ENCODE results near the gene CELSR2. TPM values are rescaled to one million over a fixed set of nuclear protein-coding genes. Genes with fewer than 3 reads are reported as not detected.

CELSR2 gene
- total and polyA plus RNA-seq, 2 of the 8 experiments (the other 6 are each of a cell fraction or from before 2014, with no cell fraction given): 12.0 to 27.7 TPM

GRCh38 chr1:109298666-109299557, 49.6 kb downstream of the CELSR2 start:
- ChIA-PET CTCF (ENCODE audit: partially characterized antibody) (interaction anchor here (0.6 to 4.6 kb wide), 3 partner anchors 8 to 1510 kb away, joined by 3 to 34 read pairs (median 4); partner anchors contain the start of gene MYBPHL), POLR2A (ENCODE audit: partially characterized antibody) (no interaction called here)
- TF ChIP-seq TAF1 (IDR thresholded peaks at IDR 0.05; ENCODE audit: low read depth, low read length) (no peak), PHF8 (conservative IDR thresholded peaks at IDR 0.05; ENCODE audit: low read depth, low read length) (no peak), NANOG (IDR thresholded peaks at IDR 0.05; ENCODE audit: insufficient read depth, low read depth, low read length, poor library complexity, severe bottlenecking) (no peak), SP1 (IDR thresholded peaks at IDR 0.05; ENCODE audit: low read depth, low read length) (no peak), EGR1 (IDR thresholded peaks at IDR 0.05; ENCODE audit: borderline replicate concordance, low read depth, low read length) (no peak), SP4 (IDR thresholded peaks at IDR 0.05; ENCODE audit: low read length) (no peak), POLR2AphosphoS5 (IDR thresholded peaks at IDR 0.05; ENCODE audit: low read depth, low read length) (no peak)
- Histone ChIP-seq H3K4me1 (replicated peaks in 1 of 4; ENCODE audit: control insufficient read depth in 3 of 4, insufficient read depth in 4 of 4, low read length in 3 of 4) (peaks cover 0 to 4% (median 0%) of the 10 kb centered on the region in 4 experiments; a peak in 1 of 7 replicates), H3K79me1 (ENCODE audit: low read depth, low read length) (no peaks in the 10 kb centered on the region), H3K23ac (ENCODE audit: insufficient read length) (no peak overlapping the region), H4K5ac (ENCODE audit: insufficient read length, low read depth, low read length) (no peak overlapping the region), H2BK5ac (ENCODE audit: low read depth, low read length) (no peak overlapping the region), H4K20me1 (replicated peaks in 1 of 2; ENCODE audit: control insufficient read depth in 1 of 2, insufficient read depth in 2 of 2, low read length in 2 of 2) (peaks cover 0 to 2% of the 10 kb centered on the region in 2 experiments), H2BK120ac (replicated peaks; ENCODE audit: low read depth, low read length) (no peak overlapping the region), H3K23me2 (ENCODE audit: low read depth, low read length) (peaks cover 3% of the 10 kb centered on the region; the same call in 1 of the 2 replicates), H3K36me3 (ENCODE audit: control insufficient read depth in 2 of 4, insufficient read depth in 4 of 4, low read length in 3 of 4) (no peaks in the 10 kb centered on the region), H3K9ac (replicated peaks in 1 of 4; ENCODE audit: extremely low read depth in 1 of 4, low read depth in 3 of 4, low read length in 3 of 4) (no peak overlapping the region), H2BK12ac (ENCODE audit: low read depth, low read length) (no peak overlapping the region), H3K4ac (replicated peaks; ENCODE audit: insufficient read length, low read depth, low read length) (no peak overlapping the region), H3K4me2 (ENCODE audit: insufficient read depth in 1 of 2, low read depth in 2 of 2, low read length in 2 of 2) (no peak overlapping the region), H4K8ac (ENCODE audit: extremely low read depth, insufficient read depth, low read length) (no peak overlapping the region; the same call in 1 of the 2 replicates), H3K56ac (replicated peaks; ENCODE audit: insufficient read length, low read depth, low read length) (no peak overlapping the region), H3K14ac (ENCODE audit: insufficient read length) (no peak overlapping the region), H3K79me2 (ENCODE audit: control insufficient read depth in 1 of 2, insufficient read depth in 2 of 2, low read length in 2 of 2) (no peaks in the 10 kb centered on the region), H3K4me3 (ENCODE audit: extremely low read depth in 1 of 4, insufficient read depth in 2 of 4, low read depth in 3 of 4, low read length in 4 of 4) (no peak overlapping the region), H2AK5ac (ENCODE audit: low read depth, low read length) (no peak overlapping the region), H3K27ac (ENCODE audit: low read depth, low read length) (no peak overlapping the region), H2BK15ac (ENCODE audit: low read length) (0 out of 2 replicates have a peak overlapping the region, but pooled peaks have one; percentile 9), H3K27me3 (replicated peaks in 1 of 4; ENCODE audit: control insufficient read depth in 3 of 4, extremely low read depth in 1 of 4, insufficient read depth in 3 of 4, low read length in 3 of 4) (no peaks in the 10 kb centered on the region; a peak in 2 of 7 replicates), H3K9me3 (ENCODE audit: insufficient read depth in 2 of 2, low read depth in 1 of 2, low read length in 1 of 2) (no peaks in the 10 kb centered on the region), H2AFZ (ENCODE audit: low read length) (no peak overlapping the region), H3K18ac (ENCODE audit: extremely low read depth, low read length) (no peak overlapping the region), H2BK20ac (ENCODE audit: low read length) (0 out of 2 replicates have a peak overlapping the region, but pooled peaks have one; percentile 10), H4K91ac (replicated peaks; ENCODE audit: insufficient read length, low read length) (no peak overlapping the region)
- no peak for FAIRE-seq
- 91% methylated on average over 11 of the region's 11 CpGs; no CpG with 5 or more reads in 1 of the 2 experiments for WGBS, 2 experiments (ENCODE audit: extremely low coverage in 1 of 2, insufficient coverage in 1 of 2, insufficient read length in 1 of 2, insufficient replicate concordance in 2 of 2, low coverage in 1 of 2, low lambda C conversion rate in 2 of 2, missing lambda C conversion rate in 1 of 2)
- no peak for DNase-seq (ENCODE audit: low read depth in 1 of 2, low spot score in 2 of 2)

All from H1 (cell line).